ENCODE results near the gene HOXD11. TPM values are rescaled to one million over a fixed set of nuclear protein-coding genes. Genes with fewer than 3 reads are reported as not detected.

HOXD11 gene
- total RNA-seq, 1 donor from 2014 or later = not detected

DNA sequence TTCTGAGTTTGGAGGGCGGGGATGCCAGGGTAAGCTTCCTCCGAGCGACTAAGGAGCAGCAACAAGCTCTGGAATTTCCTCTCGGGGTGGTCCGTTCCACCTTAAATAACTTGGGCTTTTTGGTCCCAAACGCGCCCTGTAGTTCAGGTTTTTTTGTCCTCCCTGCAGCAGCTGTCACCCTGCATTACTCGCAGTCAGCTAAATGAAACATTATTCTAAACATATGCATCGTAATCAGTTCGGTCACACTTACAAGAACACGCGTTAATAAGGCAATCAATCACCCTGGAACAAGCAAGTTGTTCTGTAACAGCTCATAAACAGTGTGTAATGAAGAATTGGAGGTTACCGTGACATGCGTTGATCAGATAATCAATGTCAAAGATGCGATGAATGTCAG is 31.6 kb upstream of the HOXD11 start:
- peaks cover 4% of the 10 kb centered on the region for H3K4me1 ChIP-seq
- H3K36me3 ChIP-seq = no peaks in the 10 kb centered on the region
- DNase-seq (no peak), ATAC-seq (no peak)
- no peak overlapping the region for H3K27ac ChIP-seq
- H3K4me3 ChIP-seq = no peak overlapping the region
- TF ChIP-seq, protein P1, sequence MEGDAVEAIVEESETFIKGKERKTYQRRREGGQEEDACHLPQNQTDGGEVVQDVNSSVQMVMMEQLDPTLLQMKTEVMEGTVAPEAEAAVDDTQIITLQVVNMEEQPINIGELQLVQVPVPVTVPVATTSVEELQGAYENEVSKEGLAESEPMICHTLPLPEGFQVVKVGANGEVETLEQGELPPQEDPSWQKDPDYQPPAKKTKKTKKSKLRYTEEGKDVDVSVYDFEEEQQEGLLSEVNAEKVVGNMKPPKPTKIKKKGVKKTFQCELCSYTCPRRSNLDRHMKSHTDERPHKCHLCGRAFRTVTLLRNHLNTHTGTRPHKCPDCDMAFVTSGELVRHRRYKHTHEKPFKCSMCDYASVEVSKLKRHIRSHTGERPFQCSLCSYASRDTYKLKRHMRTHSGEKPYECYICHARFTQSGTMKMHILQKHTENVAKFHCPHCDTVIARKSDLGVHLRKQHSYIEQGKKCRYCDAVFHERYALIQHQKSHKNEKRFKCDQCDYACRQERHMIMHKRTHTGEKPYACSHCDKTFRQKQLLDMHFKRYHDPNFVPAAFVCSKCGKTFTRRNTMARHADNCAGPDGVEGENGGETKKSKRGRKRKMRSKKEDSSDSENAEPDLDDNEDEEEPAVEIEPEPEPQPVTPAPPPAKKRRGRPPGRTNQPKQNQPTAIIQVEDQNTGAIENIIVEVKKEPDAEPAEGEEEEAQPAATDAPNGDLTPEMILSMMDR (IDR thresholded peaks at IDR 0.05) = no peak
- intact Hi-C loops (cut with DNase I) = no loop called here
- H3K9me3 ChIP-seq = no peaks in the 10 kb centered on the region
- H3K27me3 ChIP-seq (ENCODE audit: low read depth) = peaks cover 97% of the 10 kb centered on the region

DNA sequence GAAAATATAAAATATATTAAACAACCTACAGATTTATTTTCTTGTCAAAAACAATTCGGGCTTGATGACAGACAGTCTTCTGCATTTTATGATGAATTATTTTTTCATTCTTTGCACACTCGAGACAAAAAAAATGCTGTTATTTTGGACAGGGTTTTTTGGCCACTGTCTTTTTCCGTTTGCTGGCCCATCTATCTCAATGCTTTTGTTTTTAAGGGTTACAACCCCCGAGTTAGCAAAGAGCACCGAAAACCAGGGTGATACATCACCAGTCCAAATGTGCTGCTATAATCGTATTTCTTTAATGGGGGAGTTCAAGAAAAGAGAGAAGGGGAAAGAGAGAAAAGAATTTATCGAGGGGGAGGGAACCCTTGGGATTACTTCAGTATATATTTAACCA is 31.0 kb upstream of the HOXD11 start:
- no peak overlapping the region for H3K4me3 ChIP-seq

DNA sequence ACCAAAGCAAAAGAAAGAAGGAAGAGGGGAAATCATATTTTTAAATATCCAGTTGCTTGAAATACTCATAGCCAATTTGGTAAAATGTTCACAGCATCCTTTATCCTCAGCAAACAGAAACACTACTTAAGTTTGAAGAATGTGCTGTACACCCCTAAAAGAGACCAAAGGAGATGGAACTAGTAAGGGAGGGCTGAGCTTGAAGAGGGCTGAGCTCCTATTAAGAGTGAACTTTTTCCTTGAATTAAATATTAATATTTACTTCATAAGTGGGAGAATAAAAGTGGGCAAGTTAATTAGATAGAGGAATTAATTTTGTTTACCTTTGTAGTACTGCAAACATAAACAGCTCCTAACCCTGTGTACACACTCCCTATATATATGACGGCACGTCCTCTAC is 30.3 kb upstream of the HOXD11 start:
- H3K27me3 ChIP-seq (ENCODE audit: low read depth) = peaks cover 97% of the 10 kb centered on the region
- DNase-seq (no peak), ATAC-seq (no peak)
- no peak overlapping the region for H3K27ac ChIP-seq
- peaks cover 4% of the 10 kb centered on the region for H3K4me1 ChIP-seq
- H3K4me3 ChIP-seq = no peak overlapping the region
- intact Hi-C loops (cut with DNase I) = no loop called here
- H3K9me3 ChIP-seq = no peaks in the 10 kb centered on the region
- TF ChIP-seq, protein P1 (IDR thresholded peaks at IDR 0.05) = no peak
- no peaks in the 10 kb centered on the region for H3K36me3 ChIP-seq

More for the DNA sequence above, 31.0 kb upstream of the HOXD11 start:
- no peak for DNase-seq
- H3K4me1 ChIP-seq = peaks cover 4% of the 10 kb centered on the region
- no peak for ATAC-seq
- TF ChIP-seq, protein P1 (IDR thresholded peaks at IDR 0.05) = no peak
- H3K36me3 ChIP-seq = no peaks in the 10 kb centered on the region
- H3K27ac ChIP-seq = no peak overlapping the region
- H3K27me3 ChIP-seq (ENCODE audit: low read depth) = peaks cover 97% of the 10 kb centered on the region
- intact Hi-C loops (cut with DNase I) = no loop called here
- H3K9me3 ChIP-seq = no peaks in the 10 kb centered on the region

DNA sequence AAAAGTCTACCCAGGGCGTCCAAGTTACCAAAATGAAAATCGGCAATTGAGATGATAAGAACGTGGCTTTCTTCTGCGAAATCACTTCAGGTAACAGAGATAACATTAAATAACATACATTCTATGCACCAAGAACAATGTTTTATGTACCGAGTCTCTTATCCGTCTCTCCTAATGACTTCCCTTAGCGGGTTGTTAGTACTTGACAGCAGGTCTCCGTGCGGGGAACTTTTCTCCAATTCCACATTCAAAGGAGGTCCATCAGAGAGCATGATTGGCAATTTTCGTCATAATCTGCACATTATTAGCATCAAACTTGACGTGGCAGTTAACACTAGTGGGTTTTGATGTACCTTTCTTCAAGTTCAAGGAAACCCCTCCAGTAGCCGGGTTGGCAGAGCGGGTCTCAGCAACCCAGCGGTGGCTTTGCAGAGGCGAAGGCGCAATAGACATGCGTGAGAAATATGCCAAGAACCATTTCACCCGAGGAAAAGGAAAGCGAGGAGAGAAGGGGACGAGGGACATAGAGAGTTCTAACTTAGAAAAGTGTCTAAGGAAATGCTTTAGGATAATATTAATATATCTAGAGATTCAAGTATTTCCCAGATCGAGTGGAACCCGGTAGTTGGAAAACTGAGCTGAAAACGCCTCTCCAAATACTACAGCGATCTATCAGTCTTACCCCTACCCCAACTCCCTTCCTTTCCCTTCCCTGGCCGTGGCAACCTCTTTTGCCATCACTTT is 28.4 kb upstream of the HOXD11 start:
- intact Hi-C loops (cut with DNase I) = no loop called here

DNA sequence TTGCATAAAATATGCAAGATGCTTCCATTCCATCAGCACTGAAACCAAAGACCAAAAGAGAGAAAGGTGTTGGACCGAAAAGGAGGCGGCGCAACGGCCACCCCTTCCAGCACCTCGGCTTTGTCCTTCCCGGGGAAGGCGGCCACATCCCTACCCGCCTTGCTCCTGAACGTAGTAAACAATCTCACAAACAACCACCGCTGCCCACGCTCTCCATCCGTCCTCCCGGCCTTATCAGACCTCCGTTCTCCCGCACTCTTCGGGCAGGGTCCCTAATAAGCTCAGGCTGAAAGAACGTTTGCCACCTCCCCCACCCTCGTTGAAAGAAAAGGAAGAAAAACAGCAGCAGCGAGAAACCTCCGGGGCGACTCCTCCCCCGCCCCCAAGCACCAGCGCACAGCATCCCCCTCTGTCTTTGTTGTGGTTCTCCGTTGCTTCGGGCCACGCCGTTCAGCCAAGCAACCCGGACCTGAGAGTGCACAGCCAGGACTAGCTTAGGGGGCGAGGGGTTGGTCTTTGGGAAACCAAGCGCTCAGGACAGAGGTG is 27.7 kb upstream of the HOXD11 start:
- H3K4me3 ChIP-seq = no peak overlapping the region
- peaks cover 97% of the 10 kb centered on the region for H3K27me3 ChIP-seq (ENCODE audit: low read depth)
- H3K4me1 ChIP-seq = peaks cover 13% of the 10 kb centered on the region
- intact Hi-C loops (cut with DNase I) = no loop called here
- no peaks in the 10 kb centered on the region for H3K36me3 ChIP-seq
- TF ChIP-seq, protein P1 (IDR thresholded peaks at IDR 0.05) = no peak
- H3K27ac ChIP-seq = no peak overlapping the region
- ATAC-seq (no peak), DNase-seq (no peak)
- H3K9me3 ChIP-seq = no peaks in the 10 kb centered on the region

More for the DNA sequence above, 28.4 kb upstream of the HOXD11 start:
- H3K4me1 ChIP-seq = peaks cover 13% of the 10 kb centered on the region
- DNase-seq (no peak), ATAC-seq (no peak)
- H3K9me3 ChIP-seq = no peaks in the 10 kb centered on the region
- H3K36me3 ChIP-seq = no peaks in the 10 kb centered on the region
- H3K27me3 ChIP-seq (ENCODE audit: low read depth) = peaks cover 97% of the 10 kb centered on the region
- H3K4me3 ChIP-seq = no peak overlapping the region
- no peak overlapping the region for H3K27ac ChIP-seq
- TF ChIP-seq, protein P1 (IDR thresholded peaks at IDR 0.05) = no peak

All from lower lobe of right lung (tissue), 2 donors.